ENCODE data around the gene MAP2K4. TPM values are rescaled to one million over a fixed set of nuclear protein-coding genes. Genes with fewer than 3 reads are reported as not detected.

Gene MAP2K4
- total and polyA plus RNA-seq, 2 of the 4 experiments (the other 2 are of a cell fraction) = 14.5 to 32.6 TPM

DNA sequence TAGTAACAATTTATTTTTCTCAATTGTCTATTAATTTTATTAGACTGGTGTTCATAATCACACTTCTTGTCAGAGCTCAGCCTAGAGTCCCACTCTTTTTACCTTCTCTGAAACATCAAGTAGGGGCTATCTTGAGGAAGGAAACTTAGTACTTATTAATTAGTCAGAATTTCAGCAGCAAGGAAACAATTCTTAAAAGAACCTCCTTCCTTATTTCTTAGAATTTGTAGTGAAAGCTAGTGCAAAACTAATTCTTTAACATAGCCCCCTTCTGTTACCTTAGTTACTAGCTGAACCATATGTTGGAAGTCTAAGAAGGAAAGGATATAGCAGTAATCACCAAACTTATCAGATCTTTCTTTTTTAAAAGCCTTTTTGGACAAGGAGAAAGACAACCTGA lies 35.2 kb downstream of the MAP2K4 start:
- in situ Hi-C loops (cut with MboI; ENCODE audit: low sequenced_read_pairs) (no loop called here), intact Hi-C loops (cut with micrococcal nuclease) (no loop called here), dilution Hi-C loops (cut with HindIII; ENCODE audit: low sequenced_read_pairs, unreplicated experiment) (no loop called here)
- Histone ChIP-seq H2AFZ (replicated peaks; ENCODE audit: low read length, poor library complexity) (no peak overlapping the region), H3K9ac (ENCODE audit: low read depth, low read length) (no peak overlapping the region), H3K27ac (ENCODE audit: insufficient read depth, low read length) (no peak overlapping the region), H3K27me3 (ENCODE audit: control insufficient read depth, insufficient read depth, low read length) (no peaks in the 10 kb centered on the region), H2BK120ac (ENCODE audit: low read depth, low read length) (no peak overlapping the region), H3K23ac (ENCODE audit: low read depth, low read length) (no peak overlapping the region), H3K56ac (ENCODE audit: extremely low read depth, insufficient read depth, low read length) (no peak overlapping the region), H3K14ac (replicated peaks; ENCODE audit: low read depth, low read length) (no peak overlapping the region), H2BK15ac (ENCODE audit: low read depth, low read length) (no peak overlapping the region), H3K4me3 (ENCODE audit: insufficient read depth, low read depth, low read length) (no peak overlapping the region), H3K4me2 (ENCODE audit: low read depth, low read length) (no peak overlapping the region), H4K91ac (ENCODE audit: insufficient read depth, low read depth, low read length) (no peak overlapping the region), H2AK9ac (replicated peaks; ENCODE audit: low read depth, low read length, poor library complexity) (no peak overlapping the region), H2AK5ac (ENCODE audit: low read depth, low read length) (no peak overlapping the region), H4K20me1 (ENCODE audit: insufficient read depth, low read length) (peaks cover 14% of the 10 kb centered on the region), H3K18ac (ENCODE audit: low read depth, low read length) (no peak overlapping the region), H3K4ac (ENCODE audit: low read depth, low read length) (no peak overlapping the region), H3K79me1 (ENCODE audit: low read depth in 1 of 2, low read length in 2 of 2) (peaks cover 23 to 33% of the 10 kb centered on the region in 2 experiments), H2BK5ac (ENCODE audit: low read depth, low read length, poor library complexity, severe bottlenecking) (no peak overlapping the region), H3K9me3 (ENCODE audit: control insufficient read depth, insufficient read depth, low read length) (no peaks in the 10 kb centered on the region), H3K4me1 (ENCODE audit: control insufficient read depth, insufficient read depth, low read length) (peaks cover 3% of the 10 kb centered on the region; the same call in 1 of the 2 replicates), H3K9me1 (ENCODE audit: insufficient read depth, low read length) (peaks cover 3% of the 10 kb centered on the region; the same call in 1 of the 2 replicates), H3K36me3 (ENCODE audit: control insufficient read depth, insufficient read depth, low read length) (no peaks in the 10 kb centered on the region), H4K8ac (ENCODE audit: low read depth in 2 of 2, low read length in 2 of 2) (no peak overlapping the region), H2BK20ac (ENCODE audit: low read depth, low read length) (no peak overlapping the region), H4K5ac (ENCODE audit: low read depth, low read length) (no peak overlapping the region)
- no peak for DNase-seq
- ChIA-PET CTCF (interaction anchor here (0.7 kb wide), 1 partner anchor 20 kb away, joined by 3 read pairs; no protein-coding TSS in a partner anchor), POLR2A (ENCODE audit: unreplicated experiment) (interaction anchor here (1.0 kb wide), 1 partner anchor 36 kb away, joined by 3 read pairs; the partner anchor contains the start of gene MAP2K4)
- ATAC-seq (ENCODE audit: low read depth) = no peak
- BruUV-seq (replicated peaks) = no TSS peak
- no peak for TF ChIP-seq MAZ (IDR thresholded peaks at IDR 0.05; ENCODE audit: borderline replicate concordance, low read depth, low read length)
- no peak for TF ChIP-seq MAFK (IDR thresholded peaks at IDR 0.05; ENCODE audit: low read depth, low read length)
- no peak for TF ChIP-seq CEBPB (IDR thresholded peaks at IDR 0.05; ENCODE audit: low read depth, low read length)
- TF ChIP-seq, protein P1, sequence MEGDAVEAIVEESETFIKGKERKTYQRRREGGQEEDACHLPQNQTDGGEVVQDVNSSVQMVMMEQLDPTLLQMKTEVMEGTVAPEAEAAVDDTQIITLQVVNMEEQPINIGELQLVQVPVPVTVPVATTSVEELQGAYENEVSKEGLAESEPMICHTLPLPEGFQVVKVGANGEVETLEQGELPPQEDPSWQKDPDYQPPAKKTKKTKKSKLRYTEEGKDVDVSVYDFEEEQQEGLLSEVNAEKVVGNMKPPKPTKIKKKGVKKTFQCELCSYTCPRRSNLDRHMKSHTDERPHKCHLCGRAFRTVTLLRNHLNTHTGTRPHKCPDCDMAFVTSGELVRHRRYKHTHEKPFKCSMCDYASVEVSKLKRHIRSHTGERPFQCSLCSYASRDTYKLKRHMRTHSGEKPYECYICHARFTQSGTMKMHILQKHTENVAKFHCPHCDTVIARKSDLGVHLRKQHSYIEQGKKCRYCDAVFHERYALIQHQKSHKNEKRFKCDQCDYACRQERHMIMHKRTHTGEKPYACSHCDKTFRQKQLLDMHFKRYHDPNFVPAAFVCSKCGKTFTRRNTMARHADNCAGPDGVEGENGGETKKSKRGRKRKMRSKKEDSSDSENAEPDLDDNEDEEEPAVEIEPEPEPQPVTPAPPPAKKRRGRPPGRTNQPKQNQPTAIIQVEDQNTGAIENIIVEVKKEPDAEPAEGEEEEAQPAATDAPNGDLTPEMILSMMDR (conservative IDR thresholded peaks at IDR 0.05; ENCODE audit: low read depth, low read length) = no peak
- no peak for TF ChIP-seq FOS (IDR thresholded peaks at IDR 0.05; ENCODE audit: low read depth, low read length)
- TF ChIP-seq, protein P2, sequence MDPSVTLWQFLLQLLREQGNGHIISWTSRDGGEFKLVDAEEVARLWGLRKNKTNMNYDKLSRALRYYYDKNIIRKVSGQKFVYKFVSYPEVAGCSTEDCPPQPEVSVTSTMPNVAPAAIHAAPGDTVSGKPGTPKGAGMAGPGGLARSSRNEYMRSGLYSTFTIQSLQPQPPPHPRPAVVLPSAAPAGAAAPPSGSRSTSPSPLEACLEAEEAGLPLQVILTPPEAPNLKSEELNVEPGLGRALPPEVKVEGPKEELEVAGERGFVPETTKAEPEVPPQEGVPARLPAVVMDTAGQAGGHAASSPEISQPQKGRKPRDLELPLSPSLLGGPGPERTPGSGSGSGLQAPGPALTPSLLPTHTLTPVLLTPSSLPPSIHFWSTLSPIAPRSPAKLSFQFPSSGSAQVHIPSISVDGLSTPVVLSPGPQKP (IDR thresholded peaks at IDR 0.05; ENCODE audit: borderline replicate concordance, low read depth, low read length) = no peak
- TF ChIP-seq RFX5 (IDR thresholded peaks at IDR 0.05; ENCODE audit: low read depth, low read length) = no peak
- no peak for TF ChIP-seq SMC3 (IDR thresholded peaks at IDR 0.05; ENCODE audit: low read depth, low read length)
- no peak for TF ChIP-seq CHD1 (IDR thresholded peaks at IDR 0.05; ENCODE audit: low read depth, low read length)
- TF ChIP-seq BHLHE40 (IDR thresholded peaks at IDR 0.05; ENCODE audit: low read depth, low read length) = no peak
- no peak for TF ChIP-seq NFE2L2 (IDR thresholded peaks at IDR 0.05; ENCODE audit: low read depth, low read length)
- no peak for TF ChIP-seq POLR2A (IDR thresholded peaks at IDR 0.05; ENCODE audit: low read depth, low read length)
- no peak for TF ChIP-seq RCOR1 (IDR thresholded peaks at IDR 0.05; ENCODE audit: insufficient replicate concordance, low read length)
- TF ChIP-seq, protein P3, sequence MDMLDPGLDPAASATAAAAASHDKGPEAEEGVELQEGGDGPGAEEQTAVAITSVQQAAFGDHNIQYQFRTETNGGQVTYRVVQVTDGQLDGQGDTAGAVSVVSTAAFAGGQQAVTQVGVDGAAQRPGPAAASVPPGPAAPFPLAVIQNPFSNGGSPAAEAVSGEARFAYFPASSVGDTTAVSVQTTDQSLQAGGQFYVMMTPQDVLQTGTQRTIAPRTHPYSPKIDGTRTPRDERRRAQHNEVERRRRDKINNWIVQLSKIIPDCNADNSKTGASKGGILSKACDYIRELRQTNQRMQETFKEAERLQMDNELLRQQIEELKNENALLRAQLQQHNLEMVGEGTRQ (IDR thresholded peaks at IDR 0.05; ENCODE audit: low read depth, low read length) = no peak
- TF ChIP-seq RAD21 (IDR thresholded peaks at IDR 0.05; ENCODE audit: low read length) = no peak
- no peak for TF ChIP-seq MXI1 (IDR thresholded peaks at IDR 0.05; ENCODE audit: borderline replicate concordance, low read depth, low read length)

Measured in IMR-90 (cell line).